ENCODE results near the gene MYOZ3.

- TF ChIP-seq EZH2 (IDR thresholded peaks at IDR 0.05; ENCODE audit: insufficient read depth, poor library complexity, severe bottlenecking) = no peak
- no peak for TF ChIP-seq EZH2phosphoT487 (IDR thresholded peaks at IDR 0.05; ENCODE audit: insufficient read depth, low read depth)
Measured at GRCh38 chr5:150662731-150663516, 1.9 kb downstream of the MYOZ3 start.
